DOHH2 (cell line): ENCODE measurements around the gene ST3GAL5.

Experiments
- H3F3A ChIP-seq: fragments of 200-600 bp; sonication (generic), shearing (Covaris generic); 2 replicates; pipeline ENCODE4 v1.6.0; 2016; ENCODE audit warnings: antibody characterized with exemption, mild to moderate bottlenecking; ENCODE audit not compliant: control insufficient read depth, insufficient read depth
- H3K27ac ChIP-seq: fragments of 200-600 bp; sonication (generic); 2 replicates; pipeline ENCODE4 v1.5.1; 2014; ENCODE audit warnings: low read depth, mild to moderate bottlenecking, low read length, moderate library complexity
- H3K27me3 ChIP-seq: fragments of 200-600 bp; sonication (generic); 2 replicates; pipeline ENCODE4 v1.6.1; 2014; ENCODE audit warnings: mild to moderate bottlenecking, low read length, mixed read lengths; ENCODE audit not compliant: control insufficient read depth
- H3K36me3 ChIP-seq: fragments of 200-600 bp; sonication (generic); 2 replicates; pipeline ENCODE4 v1.6.1; 2014; ENCODE audit warnings: mild to moderate bottlenecking, low read length, moderate library complexity, mixed read lengths; ENCODE audit not compliant: control insufficient read depth
- H3K4me1 ChIP-seq: fragments of 200-600 bp; sonication (generic); 2 replicates; pipeline ENCODE4 v1.6.1; 2014; ENCODE audit warnings: mild to moderate bottlenecking, low read length, mixed read lengths; ENCODE audit not compliant: control insufficient read depth
- H3K4me2 ChIP-seq: fragments of 200-600 bp; sonication (generic); 2 replicates; pipeline ENCODE4 v1.6.0; 2014; ENCODE audit warnings: mild to moderate bottlenecking, low read length, moderate library complexity
- H3K4me3 ChIP-seq: fragments of 200-600 bp; sonication (generic); 2 replicates; pipeline ENCODE4 v1.5.1; 2014; ENCODE audit warnings: mild to moderate bottlenecking, low read length, mixed read lengths
- H3K79me2 ChIP-seq: fragments of 200-600 bp; sonication (generic); 2 replicates; pipeline ENCODE4 v1.6.1; 2014; ENCODE audit warnings: mild to moderate bottlenecking, low read length, mixed read lengths; ENCODE audit not compliant: control insufficient read depth
- H3K9me2 ChIP-seq: fragments of 200-600 bp; sonication (generic); replicated peaks from 2 replicates; pipeline ENCODE4 v1.6.1; 2014; ENCODE audit warnings: mild to moderate bottlenecking, low read length, mixed read lengths; ENCODE audit not compliant: control insufficient read depth
- H3K9me3 ChIP-seq: fragments of 200-600 bp; sonication (generic); 2 replicates; pipeline ENCODE4 v1.6.1; 2014; ENCODE audit warnings: antibody characterized with exemption, low read length, mixed read lengths; ENCODE audit not compliant: control insufficient read depth, insufficient read depth
- H4K20me1 ChIP-seq: fragments of 200-600 bp; sonication (generic); 2 replicates; pipeline ENCODE4 v1.6.0; 2014; ENCODE audit warnings: low read depth, mild to moderate bottlenecking, antibody characterized with exemption, low read length, moderate library complexity; ENCODE audit not compliant: control insufficient read depth, insufficient read depth
- CTCF ChIP-seq: fragments of 200-600 bp; sonication (generic); IDR thresholded peaks from one replicate; pipeline ENCODE4 v1.5.1; 2014; ENCODE audit warnings: antibody characterized with exemption, mild to moderate bottlenecking, low read depth, low read length; ENCODE audit not compliant: poor library complexity, severe bottlenecking
- EZH2phosphoT487 ChIP-seq: fragments of 200-600 bp; sonication (generic); IDR thresholded peaks from 2 replicates; pipeline ENCODE4 v1.6.1; 2017; ENCODE audit warnings: borderline replicate concordance, mild to moderate bottlenecking, antibody characterized with exemption, low read length, moderate library complexity, mixed read lengths

Gene ST3GAL5

GRCh38 chr2:85853499-85854165 lies 35.2 kb downstream of the ST3GAL5 start:
- Histone ChIP-seq H3F3A (no peaks in the 10 kb centered on the region), H3K9me2 (no peaks in the 10 kb centered on the region), H4K20me1 (no peaks in the 10 kb centered on the region), H3K4me3 (peak overlapping the region; percentile 37), H3K79me2 (no peaks in the 10 kb centered on the region), H3K27ac (no peak overlapping the region), H3K36me3 (no peaks in the 10 kb centered on the region), H3K4me2 (peak overlapping the region; percentile 54), H3K4me1 (peaks cover 18% of the 10 kb centered on the region), H3K27me3 (no peaks in the 10 kb centered on the region), H3K9me3 (peaks cover 4% of the 10 kb centered on the region; the same call in 1 of the 2 replicates)
- TF ChIP-seq EZH2phosphoT487 (no peak), CTCF (no peak)

- Histone ChIP-seq H3K27ac (no peak overlapping the region), H3K79me2 (no peaks in the 10 kb centered on the region), H3K4me3 (peak overlapping the region; percentile 37), H3K4me2 (peak overlapping the region; percentile 54), H3K9me2 (no peaks in the 10 kb centered on the region), H4K20me1 (no peaks in the 10 kb centered on the region), H3F3A (no peaks in the 10 kb centered on the region), H3K27me3 (no peaks in the 10 kb centered on the region), H3K36me3 (no peaks in the 10 kb centered on the region), H3K4me1 (peaks cover 18% of the 10 kb centered on the region), H3K9me3 (peaks cover 4% of the 10 kb centered on the region; the same call in 1 of the 2 replicates)
- TF ChIP-seq EZH2phosphoT487 = no peak
Observed at GRCh38 chr2:85852937-85853498, 35.8 kb downstream of the ST3GAL5 start.

- Histone ChIP-seq H3F3A (no peaks in the 10 kb centered on the region), H3K4me2 (peak overlapping the region; percentile 54), H3K27me3 (no peaks in the 10 kb centered on the region), H3K79me2 (no peaks in the 10 kb centered on the region), H3K4me3 (no peak overlapping the region), H3K27ac (no peak overlapping the region), H3K36me3 (no peaks in the 10 kb centered on the region), H3K4me1 (peaks cover 18% of the 10 kb centered on the region), H3K9me2 (no peaks in the 10 kb centered on the region), H4K20me1 (no peaks in the 10 kb centered on the region), H3K9me3 (peaks cover 4% of the 10 kb centered on the region; the same call in 1 of the 2 replicates)
- TF ChIP-seq CTCF = no peak
- no peak for TF ChIP-seq EZH2phosphoT487
Observed at GRCh38 chr2:85852152-85852840, 36.5 kb downstream of the ST3GAL5 start.
